ENCODE results near the gene KCNMA1.

DNA sequence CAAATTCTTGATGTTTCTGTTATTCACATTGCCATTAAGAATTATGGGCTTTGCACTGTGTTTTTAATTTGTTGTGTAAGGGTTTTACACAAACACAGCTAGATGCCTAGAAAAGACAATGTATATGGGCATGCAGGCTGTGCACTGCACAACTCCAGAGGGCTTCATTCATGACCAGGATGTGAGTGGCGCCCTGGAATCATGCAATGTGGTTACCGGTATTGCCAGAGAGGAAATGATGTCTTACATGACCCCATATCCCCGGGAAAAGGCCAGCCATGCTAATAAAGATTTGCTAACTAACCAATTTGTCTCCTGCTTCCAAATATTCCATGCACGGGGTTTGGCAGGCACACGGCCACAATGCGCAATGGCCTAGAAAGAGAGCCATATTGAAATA is 16.9 kb downstream of the KCNMA1 start:
- TF ChIP-seq, protein P1, sequence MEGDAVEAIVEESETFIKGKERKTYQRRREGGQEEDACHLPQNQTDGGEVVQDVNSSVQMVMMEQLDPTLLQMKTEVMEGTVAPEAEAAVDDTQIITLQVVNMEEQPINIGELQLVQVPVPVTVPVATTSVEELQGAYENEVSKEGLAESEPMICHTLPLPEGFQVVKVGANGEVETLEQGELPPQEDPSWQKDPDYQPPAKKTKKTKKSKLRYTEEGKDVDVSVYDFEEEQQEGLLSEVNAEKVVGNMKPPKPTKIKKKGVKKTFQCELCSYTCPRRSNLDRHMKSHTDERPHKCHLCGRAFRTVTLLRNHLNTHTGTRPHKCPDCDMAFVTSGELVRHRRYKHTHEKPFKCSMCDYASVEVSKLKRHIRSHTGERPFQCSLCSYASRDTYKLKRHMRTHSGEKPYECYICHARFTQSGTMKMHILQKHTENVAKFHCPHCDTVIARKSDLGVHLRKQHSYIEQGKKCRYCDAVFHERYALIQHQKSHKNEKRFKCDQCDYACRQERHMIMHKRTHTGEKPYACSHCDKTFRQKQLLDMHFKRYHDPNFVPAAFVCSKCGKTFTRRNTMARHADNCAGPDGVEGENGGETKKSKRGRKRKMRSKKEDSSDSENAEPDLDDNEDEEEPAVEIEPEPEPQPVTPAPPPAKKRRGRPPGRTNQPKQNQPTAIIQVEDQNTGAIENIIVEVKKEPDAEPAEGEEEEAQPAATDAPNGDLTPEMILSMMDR (IDR thresholded peaks at IDR 0.05) = no peak
- TF ChIP-seq ZFX (IDR thresholded peaks at IDR 0.05; ENCODE audit: borderline replicate concordance) = no peak

Data from 22Rv1 (cell line).